Thyroid gland (tissue), 4 donors: Measurements from ENCODE around the gene ATG5. TPM values are rescaled to one million over a fixed set of nuclear protein-coding genes. Genes with fewer than 3 reads are reported as not detected.

Experiments
- DNase-seq, 2 donors: peaks; one replicate each; pipeline ENCODE4 v3.0.0-alpha.2; 2019
- H3K27ac ChIP-seq, 3 donors: fragments of 200-600 bp; sonication (generic); 1 replicate in 2 of 3; 2 replicates in 1 of 3; pipeline ENCODE4 v1.5.1; 2016 to 2019; ENCODE audit warnings: mild to moderate bottlenecking in 1 of 3, moderate library complexity in 1 of 3
- H3K27me3 ChIP-seq: fragments of 200-600 bp; sonication (generic); one replicate; pipeline ENCODE4 v1.5.1; 2019
- H3K36me3 ChIP-seq, 2 donors: fragments of 200-600 bp; sonication (generic); one replicate each; pipeline ENCODE4 v1.5.1; 2016 to 2019
- H3K4me1 ChIP-seq, 2 donors: fragments of 200-600 bp; sonication (generic); one replicate each; pipeline ENCODE4 v1.5.1; 2017 to 2019
- H3K4me3 ChIP-seq, 3 donors: fragments of 200-600 bp; sonication (generic); replicated peaks in 1 of 3; 1 replicate in 2 of 3; 2 replicates in 1 of 3; pipeline ENCODE4 v1.5.1; 2016; ENCODE audit warnings: mild to moderate bottlenecking in 1 of 3
- H3K9me3 ChIP-seq: fragments of 200-600 bp; sonication (generic); one replicate; pipeline ENCODE4 v1.5.1; 2017
- CTCF ChIP-seq, 6 experiments: fragments of 200-600 bp in 3 of 6; fragments of 450-650 bp in 3 of 6; sonication (generic) in 3 of 6; IDR thresholded peaks; one replicate each; pipeline ENCODE4 v1.5.1; 2016 to 2019; ENCODE audit warnings: antibody characterized with exemption in 6 of 6, mild to moderate bottlenecking in 2 of 6, inconsistent platforms in 1 of 6, moderate library complexity in 1 of 6
- POLR2A ChIP-seq, 2 donors: fragments of 450-650 bp; IDR thresholded peaks; one replicate each; pipeline ENCODE4 v1.6.1; 2017; ENCODE audit warnings: antibody characterized with exemption in 2 of 2, mild to moderate bottlenecking in 2 of 2, moderate library complexity in 1 of 2
- WGBS, 2 donors: methylation state at CpG; one replicate each; pipeline ENCODE4 v1.1.5; 2017; 5-methylcytosine and 5-hydroxymethylcytosine counted together
- intact Hi-C: fragments of 100-400 bp; cut with DNase I; formaldehyde crosslinking; loops from one replicate; pipeline ENCODE4 v1.15.1; 2023
- total RNA-seq, 4 donors: library from RNA; depleted of rRNA; stranded (reverse); fragments of >200 nt; gene quantifications; one replicate each; pipeline ENCODE4 v1.2.3, GENCODE V29; 2016

ATG5 gene
- total RNA-seq, 4 donors from 2014 or later: 44.4 to 58.7 (median 48.7) TPM

GRCh38 chr6:106249658-106250057 is 75.9 kb downstream of the ATG5 start:
- no peak for DNase-seq
- no peaks in the 10 kb centered on the region for H3K36me3 ChIP-seq
- no peak overlapping the region for H3K4me3 ChIP-seq
- no peaks in the 10 kb centered on the region for H3K27me3 ChIP-seq
- intact Hi-C loops: no loop called here
- no peaks in the 10 kb centered on the region for H3K9me3 ChIP-seq
- H3K27ac ChIP-seq: no peak overlapping the region
- 90 to 96% methylated on average over 1 of the region's 1 CpG for WGBS, 2 donors
- H3K4me1 ChIP-seq: peaks cover 0 to 9% of the 10 kb centered on the region in 2 donors
- no peak for TF ChIP-seq CTCF (IDR thresholded peaks at IDR 0.05)
- TF ChIP-seq POLR2A (IDR thresholded peaks at IDR 0.05): no peak

- intact Hi-C loops: no loop called here
- TF ChIP-seq CTCF (IDR thresholded peaks at IDR 0.05) (no peak), POLR2A (IDR thresholded peaks at IDR 0.05) (no peak)
- WGBS, 2 donors: 92 to 94% methylated on average over 4 of the region's 4 CpGs
- H3K27me3 ChIP-seq: no peaks in the 10 kb centered on the region
- H3K9me3 ChIP-seq: no peaks in the 10 kb centered on the region
- DNase-seq: no peak
- H3K4me3 ChIP-seq: no peak overlapping the region
- peaks cover 7 to 9% of the 10 kb centered on the region in 2 donors for H3K4me1 ChIP-seq
- H3K27ac ChIP-seq: no peak overlapping the region
- no peaks in the 10 kb centered on the region for H3K36me3 ChIP-seq
Observed at GRCh38 chr6:106247733-106248132, 77.8 kb downstream of the ATG5 start.

- Histone ChIP-seq H3K27ac (no peak overlapping the region), H3K4me1 (peaks cover 8 to 9% of the 10 kb centered on the region in 2 donors), H3K27me3 (no peaks in the 10 kb centered on the region), H3K36me3 (no peaks in the 10 kb centered on the region), H3K4me3 (no peak overlapping the region), H3K9me3 (no peaks in the 10 kb centered on the region)
- DNase-seq: no peak
- intact Hi-C loops: no loop called here
- TF ChIP-seq CTCF (IDR thresholded peaks at IDR 0.05) (no peak), POLR2A (IDR thresholded peaks at IDR 0.05) (no peak)
- WGBS, 2 donors: 95 to 98% methylated on average over 3 of the region's 3 CpGs
Observed at GRCh38 chr6:106247293-106247692, 78.3 kb downstream of the ATG5 start.

GRCh38 chr6:106244931-106245330 is 80.6 kb downstream of the ATG5 start:
- H3K27ac ChIP-seq: no peak overlapping the region
- no peak for DNase-seq
- TF ChIP-seq POLR2A (IDR thresholded peaks at IDR 0.05) (no peak), CTCF (IDR thresholded peaks at IDR 0.05) (no peak)
- no peaks in the 10 kb centered on the region for H3K36me3 ChIP-seq
- intact Hi-C loops: no loop called here
- H3K9me3 ChIP-seq: no peaks in the 10 kb centered on the region
- no peak overlapping the region for H3K4me3 ChIP-seq
- WGBS, 2 donors: 91 to 100% methylated on average over 1 of the region's 1 CpG
- no peaks in the 10 kb centered on the region for H3K27me3 ChIP-seq
- H3K4me1 ChIP-seq: peaks cover 4 to 8% of the 10 kb centered on the region in 2 donors

GRCh38 chr6:106244521-106244920 is 81.0 kb downstream of the ATG5 start:
- Histone ChIP-seq H3K4me3 (no peak overlapping the region), H3K27me3 (no peaks in the 10 kb centered on the region), H3K9me3 (no peaks in the 10 kb centered on the region), H3K36me3 (no peaks in the 10 kb centered on the region), H3K27ac (no peak overlapping the region), H3K4me1 (peaks cover 4 to 8% of the 10 kb centered on the region in 2 donors)
- 93 to 96% methylated on average over 1 of the region's 1 CpG for WGBS, 2 donors
- DNase-seq: no peak
- TF ChIP-seq POLR2A (IDR thresholded peaks at IDR 0.05): no peak
- no peak for TF ChIP-seq CTCF (IDR thresholded peaks at IDR 0.05)
- intact Hi-C loops: no loop called here
